ENCODE data around the gene PHOSPHO2.

Gene PHOSPHO2

DNA sequence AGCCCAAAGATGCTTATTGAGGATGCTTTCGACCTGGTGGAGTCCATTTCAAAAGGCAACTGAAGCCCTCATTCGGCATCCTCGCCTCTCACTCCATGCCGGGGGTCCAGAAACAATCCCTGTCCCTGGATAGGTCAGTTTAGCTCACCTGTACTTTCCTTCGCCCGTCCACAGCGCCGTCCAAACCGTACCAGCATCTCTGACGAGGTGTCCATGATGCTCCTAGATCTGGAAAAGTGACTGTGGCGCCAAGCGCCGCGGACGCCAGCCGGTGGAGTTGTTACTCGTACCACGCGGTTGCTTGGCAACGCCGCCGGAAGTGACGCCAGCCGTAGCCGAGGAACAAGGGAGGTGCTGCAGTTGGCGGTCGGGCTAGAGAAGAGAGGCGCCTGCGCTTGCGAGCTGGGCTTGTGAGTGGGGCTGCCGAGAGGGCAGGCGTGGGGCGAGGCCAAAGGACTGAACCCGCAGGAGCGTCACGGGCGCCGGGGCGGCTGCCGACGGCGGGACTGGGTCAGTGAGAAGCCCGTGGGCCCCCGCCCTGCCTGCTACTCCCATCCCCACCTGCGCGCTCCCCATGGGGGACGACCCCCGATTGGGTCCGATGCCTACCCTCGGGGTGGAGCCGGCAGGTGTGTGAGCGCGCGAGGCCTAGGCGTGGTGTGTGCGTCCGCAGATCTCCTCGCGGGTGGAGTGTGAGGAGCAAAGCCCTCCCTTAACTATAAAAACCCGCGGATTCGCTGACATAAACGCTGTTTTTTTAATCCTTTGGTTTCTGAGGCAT, at the start of gene PHOSPHO2, which contains the start of gene CFAP210:
TSS of gene PHOSPHO2 (plus strand) at position 357 of the 781 bp plus-strand sequence. CDS start 6,503 bp downstream, outside the sequence.
TSS of gene CFAP210 (minus strand) at position 293 of the 781 bp plus-strand sequence. CDS start at position 215, 78 bp downstream.
- peak; percentile 98 to 100 (median 99) for DNase-seq
- intact Hi-C loops (cut with DNase I) = loop anchor here (10.0 kb wide), 1 partner anchor 110 kb away; the partner anchor contains the start of gene PPIG

DNA sequence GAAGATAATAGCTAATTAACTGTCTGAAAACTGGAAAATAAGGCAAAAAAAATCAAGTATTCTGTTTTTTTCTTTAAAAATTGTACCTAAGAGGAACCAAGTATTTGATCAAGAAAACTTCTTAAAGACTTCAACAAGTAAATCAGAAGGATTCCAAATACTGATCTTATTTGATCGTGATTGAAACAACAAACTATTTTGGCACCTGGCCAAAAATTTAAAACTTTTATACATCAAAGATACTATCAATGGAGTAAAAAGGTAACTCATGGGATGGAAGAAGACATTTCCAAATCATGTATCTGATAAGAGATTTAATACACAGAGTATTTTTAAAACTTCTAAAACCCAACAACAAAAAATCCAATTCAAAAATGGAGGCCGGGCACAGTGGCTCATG, 46.8 kb upstream of the PHOSPHO2 start:
- intact Hi-C loops (cut with DNase I) = no loop called here
- DNase-seq = no peak

- intact Hi-C loops (cut with DNase I) = no loop called here
Observed at GRCh38 chr2:169649278-169649677, 45.0 kb upstream of the PHOSPHO2 start.

GRCh38 chr2:169653636-169654035, 40.6 kb upstream of the PHOSPHO2 start:
- intact Hi-C loops (cut with DNase I) = no loop called here
- no peak for DNase-seq

More at GRCh38 chr2:169649278-169649677, 45.0 kb upstream of the PHOSPHO2 start:
- DNase-seq = no peak

DNA sequence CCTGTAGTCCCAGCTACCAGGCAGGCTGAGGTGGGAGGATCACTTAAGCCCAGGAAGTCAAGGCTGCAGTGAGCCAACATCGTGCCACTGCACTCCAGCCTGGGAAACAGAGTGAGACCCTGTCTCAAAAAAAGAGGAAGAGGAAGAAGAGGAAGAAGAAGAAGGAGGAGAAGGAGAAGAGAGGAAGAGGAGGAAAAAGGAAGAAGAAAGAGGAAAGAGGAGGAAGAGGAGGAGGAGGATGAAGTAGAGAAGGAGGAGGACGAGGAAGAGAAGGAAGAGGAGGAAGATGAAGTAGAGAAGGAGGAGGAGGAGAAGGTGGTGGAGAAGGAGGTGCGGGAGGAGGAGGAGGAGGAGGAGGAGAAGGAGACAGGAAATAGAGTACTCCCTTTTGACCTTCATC, 38.1 kb upstream of the PHOSPHO2 start:
- intact Hi-C loops (cut with DNase I) = no loop called here
- no peak for DNase-seq

- intact Hi-C loops (cut with DNase I) = no loop called here
Observed at GRCh38 chr2:169658877-169659276, 35.4 kb upstream of the PHOSPHO2 start.

GRCh38 chr2:169659320-169659719, 34.9 kb upstream of the PHOSPHO2 start:
- no peak for DNase-seq
- intact Hi-C loops (cut with DNase I) = no loop called here

More at GRCh38 chr2:169658877-169659276, 35.4 kb upstream of the PHOSPHO2 start:
- DNase-seq = no peak

DNA sequence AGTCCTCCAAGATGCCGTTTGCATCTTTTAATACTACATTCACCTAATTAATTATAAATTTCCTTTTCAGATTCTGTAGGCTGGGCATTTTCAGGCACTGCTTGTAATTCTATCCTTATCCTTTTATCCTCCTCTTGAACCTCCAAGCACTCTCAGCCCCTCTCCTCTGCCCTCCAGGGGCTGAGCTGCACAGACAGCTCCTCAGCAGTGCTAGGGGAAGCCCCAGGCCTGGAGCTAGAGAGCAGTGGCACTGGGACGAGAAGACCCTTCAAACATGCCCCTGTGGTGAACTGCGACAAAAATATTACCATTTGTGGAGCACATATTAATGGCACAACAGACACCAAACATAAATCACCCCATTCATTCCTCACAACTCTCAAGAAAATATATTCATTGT, 33.0 kb upstream of the PHOSPHO2 start:
- intact Hi-C loops (cut with DNase I) = no loop called here

GRCh38 chr2:169662744-169663143, 31.5 kb upstream of the PHOSPHO2 start:
- DNase-seq = no peak
- intact Hi-C loops (cut with DNase I) = no loop called here

More for the DNA sequence above, 33.0 kb upstream of the PHOSPHO2 start:
- no peak for DNase-seq

GRCh38 chr2:169663247-169663646, 31.0 kb upstream of the PHOSPHO2 start:
- intact Hi-C loops (cut with DNase I) = no loop called here
- no peak for DNase-seq

- no peak for DNase-seq
- intact Hi-C loops (cut with DNase I) = no loop called here
Observed at GRCh38 chr2:169664600-169664977, 29.7 kb upstream of the PHOSPHO2 start.

- DNase-seq = no peak
- intact Hi-C loops (cut with DNase I) = no loop called here
Observed at GRCh38 chr2:169664978-169665930, 29.0 kb upstream of the PHOSPHO2 start.

DNA sequence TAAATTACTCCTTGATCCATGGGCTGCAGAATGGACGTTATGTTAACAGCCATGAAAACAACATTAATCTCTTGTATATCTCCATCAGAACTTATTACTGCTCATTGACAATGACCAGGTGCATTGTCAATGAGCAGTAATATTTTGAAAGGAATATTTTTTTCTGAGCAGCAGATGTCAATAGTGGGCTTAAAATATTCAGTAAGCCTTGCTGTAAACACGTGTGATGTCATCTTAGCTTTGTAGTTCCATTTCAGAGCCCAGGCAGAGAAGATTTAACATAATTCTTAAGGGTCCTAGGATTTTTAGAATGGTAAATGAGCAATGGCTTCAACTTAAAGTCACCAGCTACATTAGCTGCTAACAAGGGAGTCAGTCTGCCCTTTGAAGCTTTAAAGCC, 26.7 kb upstream of the PHOSPHO2 start:
- no peak for DNase-seq
- intact Hi-C loops (cut with DNase I) = no loop called here

GRCh38 chr2:169670215-169670651, 24.0 kb upstream of the PHOSPHO2 start:
- no peak for DNase-seq
- intact Hi-C loops (cut with DNase I) = no loop called here

GRCh38 chr2:169670937-169671336, 23.3 kb upstream of the PHOSPHO2 start:
- intact Hi-C loops (cut with DNase I) = no loop called here
- no peak for DNase-seq

DNA sequence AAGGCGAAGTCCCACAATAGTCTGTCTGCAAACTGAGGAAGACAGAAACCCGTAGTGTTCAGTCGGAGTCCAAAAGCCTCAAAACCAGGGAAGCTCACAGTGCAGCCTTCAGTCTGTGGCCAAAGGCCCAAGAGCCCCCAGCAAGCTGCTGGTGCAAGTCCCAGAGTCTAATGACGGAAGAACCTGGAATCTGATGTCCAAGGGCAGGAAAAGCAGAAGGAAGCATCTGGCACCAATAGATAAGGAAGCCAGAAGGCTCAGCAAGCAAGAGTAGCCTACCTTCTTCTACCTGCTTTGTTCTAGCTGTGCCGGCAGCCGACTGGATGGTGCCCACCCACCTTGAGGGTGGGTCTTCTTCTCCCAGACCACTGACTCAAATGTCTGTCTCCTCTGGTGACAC, 21.9 kb upstream of the PHOSPHO2 start:
- intact Hi-C loops (cut with DNase I) = no loop called here
- no peak for DNase-seq

DNA sequence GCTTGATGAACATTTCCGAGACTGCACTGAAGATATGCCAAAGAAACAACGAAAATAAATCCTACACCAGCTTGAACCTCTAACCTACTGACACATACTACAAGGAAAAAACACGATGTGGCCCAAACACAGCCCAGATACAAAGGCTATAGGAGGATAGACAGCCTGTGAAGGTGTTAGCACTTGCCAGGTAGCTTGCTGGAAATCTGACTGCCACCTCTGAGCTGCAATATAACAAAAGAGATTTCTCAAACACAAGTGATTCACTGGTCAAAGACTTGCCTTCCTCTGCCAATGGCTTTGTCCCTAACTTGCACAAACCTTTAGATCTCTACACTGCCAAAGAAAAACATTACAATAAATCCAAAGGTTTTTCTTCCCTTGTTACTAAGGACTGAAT, 21.2 kb upstream of the PHOSPHO2 start:
- DNase-seq = no peak

GRCh38 chr2:169673921-169674320, 20.3 kb upstream of the PHOSPHO2 start:
- intact Hi-C loops (cut with DNase I) = no loop called here
- no peak for DNase-seq

More for the DNA sequence above, 21.2 kb upstream of the PHOSPHO2 start:
- intact Hi-C loops (cut with DNase I) = no loop called here

DNA sequence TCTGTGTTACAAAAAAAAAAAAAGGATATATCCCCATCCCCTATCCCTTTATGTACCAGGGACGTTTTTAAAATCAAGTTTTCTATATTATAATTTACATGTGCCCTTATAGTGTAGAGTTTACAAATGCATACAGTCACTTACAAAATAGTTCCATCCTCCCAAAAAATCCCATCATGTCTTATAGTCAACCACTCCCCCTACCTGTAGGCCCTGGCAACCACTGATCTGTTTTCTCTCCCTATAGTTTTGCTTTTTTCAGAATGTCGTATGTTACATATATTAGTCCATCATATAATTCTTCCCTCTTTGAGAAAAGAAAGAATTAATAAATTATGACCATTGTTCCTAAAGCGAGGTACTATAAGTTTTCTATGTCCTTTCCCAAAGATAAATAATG, 17.9 kb upstream of the PHOSPHO2 start:
- intact Hi-C loops (cut with DNase I) = no loop called here
- no peak for DNase-seq

GRCh38 chr2:169676850-169677249, 17.4 kb upstream of the PHOSPHO2 start:
- no peak for DNase-seq
- intact Hi-C loops (cut with DNase I) = no loop called here

GRCh38 chr2:169683054-169683424, 11.2 kb upstream of the PHOSPHO2 start:
- intact Hi-C loops (cut with DNase I) = no loop called here
- no peak for DNase-seq
